ENCODE results near the gene LSAMP.

GRCh38 chr3:116265976-116266584, 179.2 kb downstream of the LSAMP start:
- no peak for TF ChIP-seq CTCF (IDR thresholded peaks at IDR 0.05; ENCODE audit: extremely low read depth in 1 of 2, insufficient read depth in 1 of 2, low read depth in 1 of 2, low read length in 2 of 2)
- TF ChIP-seq POLR2A (IDR thresholded peaks at IDR 0.05; ENCODE audit: low read depth, low read length): no peak
- TF ChIP-seq EZH2 (IDR thresholded peaks at IDR 0.05; ENCODE audit: borderline replicate concordance, low read depth, low read length, severe bottlenecking): no peak
- TF ChIP-seq MYC (IDR thresholded peaks at IDR 0.05; ENCODE audit: low read depth, low read length): no peak
- no peak for TF ChIP-seq MAX (IDR thresholded peaks at IDR 0.05; ENCODE audit: insufficient read depth, insufficient read length)
